MCF 10A (cell line): Measurements from ENCODE around the gene PFDN1. TPM values are rescaled to one million over a fixed set of nuclear protein-coding genes. Genes with fewer than 3 reads are reported as not detected.

ENCODE experiments used
- BruUV-seq: library from RNA; stranded (reverse); fragments of 400-500 nt; replicated peaks from 2 replicates; lab custom pipeline; 2021; lab: Mats Ljungman, UMichigan
- CTCF ChIA-PET: fragments of 300-600 bp; sonication (Branson Sonifier 250); formaldehyde crosslinking; extraction: SDS; loops from one replicate; lab custom pipeline; 2021; ENCODE audit warnings: antibody characterized with exemption, inconsistent platforms; lab: Yijun Ruan, JAX
- POLR2A ChIA-PET: fragments of 300-600, 350-650 bp; sonication (Branson Sonifier 250); formaldehyde crosslinking; extraction: SDS; loops from one replicate; lab custom pipeline; 2020; ENCODE audit warnings: antibody characterized with exemption, inconsistent platforms; lab: Yijun Ruan, JAX
- DNase-seq: peaks from one replicate; pipeline ENCODE4 v3.0.0-alpha.2; 2018; ENCODE audit not compliant: unreplicated experiment
- H3K27ac Mint-ChIP-seq: one replicate; pipeline ENCODE4 v1.8.0; 2022; ENCODE audit warnings: mild to moderate bottlenecking, low read depth, mixed read lengths; ENCODE audit not compliant: unreplicated experiment
- H3K27me3 Mint-ChIP-seq: one replicate; pipeline ENCODE4 v1.8.0; 2022; ENCODE audit warnings: mixed read lengths; ENCODE audit not compliant: insufficient read depth, unreplicated experiment
- H3K36me3 Mint-ChIP-seq: one replicate; pipeline ENCODE4 v1.8.0; 2022; ENCODE audit warnings: mild to moderate bottlenecking, moderate library complexity, mixed read lengths; ENCODE audit not compliant: insufficient read depth, unreplicated experiment
- H3K4me1 Mint-ChIP-seq: one replicate; pipeline ENCODE4 v1.8.0; 2022; ENCODE audit warnings: mixed read lengths; ENCODE audit not compliant: insufficient read depth, unreplicated experiment
- H3K4me3 Mint-ChIP-seq: one replicate; pipeline ENCODE4 v1.8.0; 2022; ENCODE audit warnings: mild to moderate bottlenecking, moderate library complexity, mixed read lengths; ENCODE audit not compliant: unreplicated experiment
- H3K9me3 Mint-ChIP-seq: one replicate; pipeline ENCODE4 v1.8.0; 2022; ENCODE audit warnings: mixed read lengths; ENCODE audit not compliant: unreplicated experiment
- CTCF ChIP-seq: fragments of 200-600 bp; IDR thresholded peaks from one replicate; pipeline ENCODE4 v1.8.0; 2022; ENCODE audit warnings: antibody characterized with exemption, mild to moderate bottlenecking; ENCODE audit not compliant: unreplicated experiment
- intact Hi-C: fragments of 100-400 bp; cut with micrococcal nuclease; formaldehyde crosslinking; loops from 2 replicates; pipeline ENCODE4 v1.14.1; 2022
- total RNA-seq: library from RNA; stranded (reverse); gene quantifications from 2 replicates; pipeline ENCODE4 v1.2.3, GENCODE V29; 2022

Gene PFDN1
- total RNA-seq, 1 experiment from 2014 or later = 94.7 TPM

GRCh38 chr5:140342287-140342686 lies 39.4 kb upstream of the PFDN1 start:
- no TSS peak for BruUV-seq
- CTCF ChIA-PET = interaction anchor here (0.5 to 23.2 kb wide), 4 partner anchors 9 to 146 kb away, joined by 3 to 1450 read pairs (median 6); no protein-coding TSS in a partner anchor
- H3K36me3 Mint-ChIP-seq = peaks cover 19% of the 10 kb centered on the region
- intact Hi-C loops = no loop called here
- peaks cover 39% of the 10 kb centered on the region for H3K4me1 Mint-ChIP-seq
- no peak for DNase-seq
- H3K27ac Mint-ChIP-seq = no peak overlapping the region
- POLR2A ChIA-PET = interaction anchor here (0.8 to 1.4 kb wide), 5 partner anchors 12 to 59 kb away, joined by 3 to 4 read pairs (median 3); partner anchors contain the start of genes ANKHD1 and PFDN1
- no peak for TF ChIP-seq CTCF
- no peak overlapping the region for H3K4me3 Mint-ChIP-seq
- H3K27me3 Mint-ChIP-seq = no peaks in the 10 kb centered on the region
- H3K9me3 Mint-ChIP-seq = no peaks in the 10 kb centered on the region

GRCh38 chr5:140341591-140341990 lies 38.7 kb upstream of the PFDN1 start:
- no peak for TF ChIP-seq CTCF
- ChIA-PET POLR2A (interaction anchor here (0.8 to 1.1 kb wide), 5 partner anchors 31 to 46 kb away, joined by 3 to 4 read pairs (median 3); partner anchors contain the start of gene PFDN1), CTCF (interaction anchor here (0.8 to 23.2 kb wide), 7 partner anchors 8 to 90 kb away, joined by 3 to 1450 read pairs (median 4); no protein-coding TSS in a partner anchor)
- H3K4me3 Mint-ChIP-seq = no peak overlapping the region
- BruUV-seq = no TSS peak
- H3K36me3 Mint-ChIP-seq = peaks cover 26% of the 10 kb centered on the region
- no peaks in the 10 kb centered on the region for H3K27me3 Mint-ChIP-seq
- peaks cover 36% of the 10 kb centered on the region for H3K4me1 Mint-ChIP-seq
- no peak overlapping the region for H3K27ac Mint-ChIP-seq
- no peak for DNase-seq
- no peaks in the 10 kb centered on the region for H3K9me3 Mint-ChIP-seq
- intact Hi-C loops = no loop called here

GRCh38 chr5:140340605-140341121 lies 37.8 kb upstream of the PFDN1 start:
- DNase-seq = peak; percentile 43
- ChIA-PET CTCF (interaction anchor here (0.8 to 23.2 kb wide), 8 partner anchors 9 to 89 kb away, joined by 3 to 1450 read pairs (median 4); no protein-coding TSS in a partner anchor), POLR2A (interaction anchor here (0.6 to 1.1 kb wide), 5 partner anchors 24 to 158 kb away, joined by 3 to 4 read pairs (median 3); partner anchors contain the start of gene PFDN1)
- no TSS peak for BruUV-seq
- no peak overlapping the region for H3K4me3 Mint-ChIP-seq
- no peaks in the 10 kb centered on the region for H3K9me3 Mint-ChIP-seq
- H3K27ac Mint-ChIP-seq = no peak overlapping the region
- intact Hi-C loops = no loop called here
- no peak for TF ChIP-seq CTCF
- H3K36me3 Mint-ChIP-seq = peaks cover 32% of the 10 kb centered on the region
- peaks cover 34% of the 10 kb centered on the region for H3K4me1 Mint-ChIP-seq
- H3K27me3 Mint-ChIP-seq = no peaks in the 10 kb centered on the region

GRCh38 chr5:140339636-140340035 lies 36.7 kb upstream of the PFDN1 start:
- no TSS peak for BruUV-seq
- DNase-seq = no peak

More at GRCh38 chr5:140339636-140340035, 36.7 kb upstream of the PFDN1 start:
- Mint-ChIP-seq H3K4me3 (no peak overlapping the region), H3K27me3 (no peaks in the 10 kb centered on the region), H3K27ac (peak overlapping the region; percentile 19), H3K36me3 (peaks cover 36% of the 10 kb centered on the region), H3K4me1 (peaks cover 24% of the 10 kb centered on the region), H3K9me3 (no peaks in the 10 kb centered on the region)
- intact Hi-C loops = no loop called here
- no peak for TF ChIP-seq CTCF
- CTCF ChIA-PET = interaction anchor here (1.2 to 23.2 kb wide), 2 partner anchors 12 to 88 kb away, joined by 4 to 1450 read pairs; no protein-coding TSS in a partner anchor
- POLR2A ChIA-PET = interaction anchor here (0.6 to 1.1 kb wide), 2 partner anchors 59 to 72 kb away, joined by 3 to 4 read pairs; no protein-coding TSS in a partner anchor
